ENCODE data around the gene CYP4F22. TPM values are rescaled to one million over a fixed set of nuclear protein-coding genes. Genes with fewer than 3 reads are reported as not detected.

CYP4F22 gene
- total and polyA plus RNA-seq, 2 of the 8 experiments (the other 6 are each of a cell fraction or from before 2014, with no cell fraction given) = not detected

- TF ChIP-seq CTCF (IDR thresholded peaks at IDR 0.05; ENCODE audit: control extremely low read depth in 1 of 3, insufficient read depth in 1 of 3, low read depth in 1 of 3, low read length in 3 of 3) = no peak
- TF ChIP-seq, protein P1, sequence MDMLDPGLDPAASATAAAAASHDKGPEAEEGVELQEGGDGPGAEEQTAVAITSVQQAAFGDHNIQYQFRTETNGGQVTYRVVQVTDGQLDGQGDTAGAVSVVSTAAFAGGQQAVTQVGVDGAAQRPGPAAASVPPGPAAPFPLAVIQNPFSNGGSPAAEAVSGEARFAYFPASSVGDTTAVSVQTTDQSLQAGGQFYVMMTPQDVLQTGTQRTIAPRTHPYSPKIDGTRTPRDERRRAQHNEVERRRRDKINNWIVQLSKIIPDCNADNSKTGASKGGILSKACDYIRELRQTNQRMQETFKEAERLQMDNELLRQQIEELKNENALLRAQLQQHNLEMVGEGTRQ (IDR thresholded peaks at IDR 0.05; ENCODE audit: low read length) = no peak
- TF ChIP-seq ZNF274 (IDR thresholded peaks at IDR 0.05; ENCODE audit: borderline replicate concordance, extremely low read depth, low read length) = no peak
- no peak for TF ChIP-seq TAF7 (optimal IDR thresholded peaks at IDR 0.05; ENCODE audit: borderline replicate concordance, low read depth, low read length)
These were observed 67.1 kb downstream of the CYP4F22 start (continued) for GRCh38 chr19:15575406-15575805.
